Activated B cell treated with CpG ODN at 0.5 μM for 24 hours (primary cell): Measurements from ENCODE around the gene ERC2. TPM values are rescaled to one million over a fixed set of nuclear protein-coding genes. Genes with fewer than 3 reads are reported as not detected.

Experiments used
- ATAC-seq: fragments of 200-7000 bp; cut with Tn5 transposase; one replicate; pipeline ENCODE4 v1.10.0; 2021; ENCODE audit warnings: low read depth, mild to moderate bottlenecking, moderate library complexity
- CTCF ChIA-PET: fragments of 350-600 bp; sonication (Branson Sonifier 250); formaldehyde crosslinking; loops from one replicate; lab custom pipeline; 2021; ENCODE audit warnings: antibody characterized with exemption; lab: Charles Lee
- POLR2A ChIA-PET: fragments of 350-600 bp; sonication (Branson Sonifier 250); formaldehyde crosslinking; loops from one replicate; lab custom pipeline; 2021; ENCODE audit warnings: antibody characterized with exemption; lab: Charles Lee
- DNase-seq: peaks from one replicate; pipeline ENCODE4 v3.0.0; 2022
- H3K27ac Mint-ChIP-seq: one replicate; pipeline ENCODE4 v1.8.0; 2020; ENCODE audit warnings: mixed read lengths
- H3K27me3 Mint-ChIP-seq: one replicate; pipeline ENCODE4 v1.8.0; 2021; ENCODE audit warnings: mixed read lengths
- H3K36me3 Mint-ChIP-seq: one replicate; pipeline ENCODE4 v1.8.0; 2021; ENCODE audit warnings: low read depth, mixed read lengths
- H3K4me1 Mint-ChIP-seq: one replicate; pipeline ENCODE4 v1.8.0; 2021; ENCODE audit warnings: mixed read lengths
- H3K4me3 Mint-ChIP-seq: one replicate; pipeline ENCODE4 v1.8.0; 2020; ENCODE audit warnings: mild to moderate bottlenecking, mixed read lengths
- H3K9me3 Mint-ChIP-seq: one replicate; pipeline ENCODE4 v1.8.0; 2020; ENCODE audit warnings: mixed read lengths
- CTCF ChIP-seq: fragments of 200-600 bp; IDR thresholded peaks from one replicate; pipeline ENCODE4 v1.8.0; 2022; ENCODE audit warnings: antibody characterized with exemption, mild to moderate bottlenecking
- intact Hi-C: fragments of 100-400 bp; cut with micrococcal nuclease; formaldehyde crosslinking; loops from one replicate; pipeline ENCODE4 v1.15.1; 2024
- total RNA-seq: library from RNA; stranded (reverse); gene quantifications from 2 replicates; pipeline ENCODE4 v1.2.3, GENCODE V29; 2022

The ERC2 gene
- total RNA-seq, 1 donor from 2014 or later = not detected

GRCh38 chr3:55728461-55729100 is 739.7 kb downstream of the ERC2 start:
- H3K4me1 Mint-ChIP-seq = peaks cover 23% of the 10 kb centered on the region
- DNase-seq = no peak
- no peaks in the 10 kb centered on the region for H3K9me3 Mint-ChIP-seq
- POLR2A ChIA-PET = no interaction called here
- H3K36me3 Mint-ChIP-seq = no peaks in the 10 kb centered on the region
- ATAC-seq = no peak
- H3K27ac Mint-ChIP-seq = no peak overlapping the region
- TF ChIP-seq CTCF = no peak
- intact Hi-C loops = no loop called here
- H3K27me3 Mint-ChIP-seq = no peaks in the 10 kb centered on the region
- H3K4me3 Mint-ChIP-seq = no peak overlapping the region
- CTCF ChIA-PET = no interaction called here

GRCh38 chr3:55726501-55726775 is 741.8 kb downstream of the ERC2 start:
- DNase-seq (no peak), ATAC-seq (no peak)
- no peak for TF ChIP-seq CTCF
- intact Hi-C loops = no loop called here
- no peaks in the 10 kb centered on the region for H3K9me3 Mint-ChIP-seq
- no peaks in the 10 kb centered on the region for H3K36me3 Mint-ChIP-seq
- ChIA-PET CTCF (no interaction called here), POLR2A (no interaction called here)
- H3K27me3 Mint-ChIP-seq = no peaks in the 10 kb centered on the region
- no peak overlapping the region for H3K27ac Mint-ChIP-seq
- H3K4me1 Mint-ChIP-seq = peaks cover 30% of the 10 kb centered on the region
- no peak overlapping the region for H3K4me3 Mint-ChIP-seq

GRCh38 chr3:55725681-55726500 is 742.4 kb downstream of the ERC2 start:
- no peak for DNase-seq
- no peaks in the 10 kb centered on the region for H3K9me3 Mint-ChIP-seq

GRCh38 chr3:55724821-55725220 is 743.4 kb downstream of the ERC2 start:
- no peaks in the 10 kb centered on the region for H3K36me3 Mint-ChIP-seq
- CTCF ChIA-PET = no interaction called here
- intact Hi-C loops = no loop called here

More at GRCh38 chr3:55725681-55726500, 742.4 kb downstream of the ERC2 start:
- POLR2A ChIA-PET = no interaction called here
- CTCF ChIA-PET = no interaction called here
- no peak for TF ChIP-seq CTCF
- Mint-ChIP-seq H3K36me3 (no peaks in the 10 kb centered on the region), H3K27me3 (no peaks in the 10 kb centered on the region), H3K4me3 (no peak overlapping the region), H3K27ac (no peak overlapping the region), H3K4me1 (peaks cover 30% of the 10 kb centered on the region)
- ATAC-seq = no peak
- intact Hi-C loops = no loop called here

More at GRCh38 chr3:55724821-55725220, 743.4 kb downstream of the ERC2 start:
- ATAC-seq (peak; percentile 21), DNase-seq (no peak)
- Mint-ChIP-seq H3K27me3 (no peaks in the 10 kb centered on the region), H3K4me3 (no peak overlapping the region), H3K9me3 (no peaks in the 10 kb centered on the region), H3K4me1 (peaks cover 30% of the 10 kb centered on the region), H3K27ac (no peak overlapping the region)
- POLR2A ChIA-PET = no interaction called here
- TF ChIP-seq CTCF = no peak
